GM19238 (cell line): ENCODE results near the gene RFESD.

Experiments
- DNase-seq: peaks from one replicate; pipeline ENCODE4 v3.0.0; 2011; ENCODE audit warnings: low spot score; ENCODE audit not compliant: insufficient read length

The RFESD gene

DNA sequence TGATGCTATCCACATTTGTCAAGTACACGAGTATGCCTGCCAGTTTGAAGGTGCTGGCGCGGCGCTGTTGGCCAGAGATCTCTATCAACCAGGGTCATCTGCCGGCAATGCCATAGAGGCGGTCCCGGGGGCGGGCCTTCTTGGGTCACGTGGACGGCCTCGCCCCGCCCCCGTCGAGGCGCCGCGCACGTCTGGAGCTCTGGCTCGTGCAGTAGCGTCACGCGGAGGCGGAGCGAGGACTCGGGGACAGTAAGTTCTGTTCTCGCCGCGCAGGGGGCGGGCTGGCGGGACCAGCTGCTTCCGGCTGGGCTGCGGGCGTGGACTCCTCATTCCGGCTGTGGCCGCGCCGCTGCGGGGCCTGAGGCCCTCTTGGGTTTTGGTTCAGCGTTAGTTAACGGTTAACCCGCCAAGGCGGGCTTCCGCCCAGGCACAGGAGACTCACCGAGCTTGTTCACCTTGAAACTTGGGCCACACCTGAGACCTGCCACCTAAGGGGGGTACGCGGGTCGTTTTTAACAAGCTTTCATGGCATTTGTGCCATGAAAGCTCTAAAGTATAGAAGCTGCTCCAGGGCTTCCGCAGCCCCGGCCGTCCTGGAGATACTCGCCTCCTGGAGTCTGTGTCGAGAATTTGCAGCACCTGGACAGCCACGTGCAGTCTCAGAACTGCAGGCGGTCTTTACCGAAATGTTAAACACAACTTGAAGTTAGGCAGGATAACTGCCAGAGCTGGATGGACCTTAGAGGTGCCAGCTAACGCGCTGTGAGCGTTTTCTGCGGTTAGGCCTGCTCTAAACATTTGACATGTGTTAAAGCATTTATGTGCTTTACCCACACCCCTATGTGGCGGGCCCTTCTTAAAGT is at the start of gene RFESD:
Gene RFESD, plus strand, starts transcription at position 209 of the 863 bp plus-strand sequence. CDS start 5,495 bp downstream, outside the sequence.
- peak; percentile 73 for DNase-seq

- DNase-seq = no peak
Measured at GRCh38 chr5:95599252-95599651, 47.3 kb upstream of the RFESD start.

- no peak for DNase-seq
Measured at GRCh38 chr5:95600557-95600956, 46.0 kb upstream of the RFESD start.

- DNase-seq = no peak
Measured at GRCh38 chr5:95605786-95606185, 40.8 kb upstream of the RFESD start.

- DNase-seq = no peak
Measured at GRCh38 chr5:95606419-95606818, 40.2 kb upstream of the RFESD start.

GRCh38 chr5:95609711-95610110 is 36.9 kb upstream of the RFESD start:
- no peak for DNase-seq

GRCh38 chr5:95610546-95610945 is 36.0 kb upstream of the RFESD start:
- DNase-seq = no peak

DNA sequence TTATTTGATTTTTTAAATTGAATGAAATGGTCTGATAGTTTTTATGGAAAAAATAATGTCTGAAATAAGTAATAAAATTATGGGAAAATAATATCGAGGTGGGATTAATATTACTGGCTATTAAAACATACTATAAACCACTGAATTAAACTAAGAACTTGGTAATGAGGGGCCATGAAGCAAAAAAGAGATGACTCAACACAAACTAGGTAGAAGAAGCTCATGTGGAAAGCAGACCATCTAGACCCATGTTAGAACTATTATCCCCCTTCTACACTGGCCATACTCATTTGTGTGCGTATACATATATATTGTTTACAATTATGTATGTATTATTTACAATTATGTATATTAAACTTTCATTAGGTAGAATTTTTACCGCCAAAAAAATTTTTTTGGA is 35.2 kb upstream of the RFESD start:
- no peak for DNase-seq

DNA sequence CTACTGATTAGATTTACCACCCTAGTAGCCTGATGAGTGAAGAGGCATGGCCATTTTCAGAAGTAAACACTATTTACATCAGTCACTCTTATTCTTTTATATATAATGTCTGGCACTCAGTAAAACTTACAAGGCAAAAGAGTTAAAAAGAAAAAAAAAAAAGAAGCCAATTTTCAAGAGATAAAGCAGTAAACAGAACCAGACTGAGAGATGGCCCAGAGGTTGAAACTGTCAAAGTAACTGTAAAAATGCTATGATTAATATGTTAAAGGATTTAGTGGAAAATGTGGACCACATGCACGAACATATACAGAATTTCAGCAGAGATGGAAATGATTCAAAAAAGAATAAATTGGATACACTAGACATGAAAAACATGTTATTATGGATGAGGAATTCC is 33.1 kb upstream of the RFESD start:
- DNase-seq = no peak

DNA sequence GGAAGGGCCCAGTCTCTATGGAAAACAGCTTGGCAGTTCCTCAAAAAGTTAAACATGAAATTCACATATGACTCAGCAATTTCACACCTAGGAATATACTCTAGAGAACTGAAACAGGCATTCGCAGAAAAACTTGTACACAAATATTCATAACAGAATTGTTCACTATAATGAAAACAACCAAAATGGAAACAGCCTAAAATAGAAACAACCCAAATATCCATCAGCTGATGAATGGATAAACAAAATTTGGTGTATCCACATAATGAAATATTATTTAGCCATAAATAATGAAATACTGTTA is 31.5 kb upstream of the RFESD start:
- DNase-seq = no peak

- DNase-seq = no peak
Measured at GRCh38 chr5:95617057-95617456, 29.5 kb upstream of the RFESD start.

- DNase-seq = no peak
Measured at GRCh38 chr5:95619096-95619495, 27.5 kb upstream of the RFESD start.

GRCh38 chr5:95619514-95620029 is 27.0 kb upstream of the RFESD start:
- no peak for DNase-seq

DNA sequence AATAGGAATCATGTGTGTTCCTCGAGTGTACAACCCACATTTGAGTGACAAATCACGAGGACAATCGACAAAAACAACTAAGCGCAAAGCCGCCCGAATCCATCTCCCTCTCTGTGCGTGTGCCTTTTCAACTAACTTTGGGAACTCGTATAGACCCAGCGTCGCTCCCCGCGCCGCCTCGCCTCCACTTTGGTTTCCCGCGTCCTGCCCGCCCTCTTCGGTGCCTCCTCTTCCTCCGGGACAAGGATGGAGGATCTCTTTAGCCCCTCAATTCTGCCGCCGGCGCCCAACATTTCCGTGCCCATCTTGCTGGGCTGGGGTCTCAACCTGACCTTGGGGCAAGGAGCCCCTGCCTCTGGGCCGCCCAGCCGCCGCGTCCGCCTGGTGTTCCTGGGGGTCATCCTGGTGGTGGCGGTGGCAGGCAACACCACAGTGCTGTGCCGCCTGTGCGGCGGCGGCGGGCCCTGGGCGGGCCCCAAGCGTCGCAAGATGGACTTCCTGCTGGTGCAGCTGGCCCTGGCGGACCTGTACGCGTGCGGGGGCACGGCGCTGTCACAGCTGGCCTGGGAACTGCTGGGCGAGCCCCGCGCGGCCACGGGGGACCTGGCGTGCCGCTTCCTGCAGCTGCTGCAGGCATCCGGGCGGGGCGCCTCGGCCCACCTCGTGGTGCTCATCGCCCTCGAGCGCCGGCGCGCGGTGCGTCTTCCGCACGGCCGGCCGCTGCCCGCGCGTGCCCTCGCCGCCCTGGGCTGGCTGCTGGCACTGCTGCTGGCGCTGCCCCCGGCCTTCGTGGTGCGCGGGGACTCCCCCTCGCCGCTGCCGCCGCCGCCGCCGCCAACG is 26.3 kb upstream of the RFESD start, which contains the start of gene GPR150:
Gene GPR150, plus strand, starts transcription at position 58 of the 840 bp plus-strand sequence. Its CDS starts 189 bp downstream, at position 247.
- DNase-seq = peak; percentile 62

GRCh38 chr5:95620870-95621838 is 25.4 kb upstream of the RFESD start:
- peak; percentile 30 for DNase-seq

DNA sequence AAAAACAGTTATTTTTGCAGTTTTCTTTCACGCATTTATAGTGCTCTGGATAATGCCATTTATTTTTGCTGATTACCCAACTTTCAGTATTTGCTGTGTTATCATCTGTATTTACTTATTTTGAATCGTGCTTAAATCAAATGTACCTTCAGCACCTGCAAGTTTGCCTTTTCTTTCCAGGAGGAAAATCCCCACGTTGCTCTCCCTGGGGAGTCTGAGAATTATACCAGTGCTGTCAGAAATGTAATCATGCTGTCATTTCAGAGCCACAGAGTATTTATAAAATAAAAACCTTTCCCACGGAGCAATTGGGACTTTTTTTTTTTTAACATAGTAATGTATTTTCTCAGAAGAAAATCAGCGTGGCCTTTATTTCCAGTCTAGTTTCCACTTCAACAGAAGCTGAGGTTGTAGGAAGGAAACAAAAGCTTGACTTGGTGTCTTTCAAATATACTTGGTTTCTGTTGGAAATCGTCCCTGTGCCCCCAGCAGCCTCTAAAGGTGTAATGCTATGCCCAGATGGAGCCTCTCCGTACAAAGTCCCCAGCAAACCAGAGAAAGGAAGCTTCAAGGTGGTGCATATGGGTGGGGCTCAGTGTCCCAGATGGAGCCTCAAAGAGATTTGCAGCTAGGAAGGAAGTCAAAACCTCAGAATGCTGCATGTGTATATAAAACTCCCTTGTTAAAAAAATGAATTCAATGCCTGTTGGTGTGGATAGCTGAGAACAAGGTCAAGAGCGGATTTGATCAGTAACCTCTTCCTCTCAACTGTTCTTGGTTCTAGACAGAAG is 24.5 kb upstream of the RFESD start:
- DNase-seq = no peak

DNA sequence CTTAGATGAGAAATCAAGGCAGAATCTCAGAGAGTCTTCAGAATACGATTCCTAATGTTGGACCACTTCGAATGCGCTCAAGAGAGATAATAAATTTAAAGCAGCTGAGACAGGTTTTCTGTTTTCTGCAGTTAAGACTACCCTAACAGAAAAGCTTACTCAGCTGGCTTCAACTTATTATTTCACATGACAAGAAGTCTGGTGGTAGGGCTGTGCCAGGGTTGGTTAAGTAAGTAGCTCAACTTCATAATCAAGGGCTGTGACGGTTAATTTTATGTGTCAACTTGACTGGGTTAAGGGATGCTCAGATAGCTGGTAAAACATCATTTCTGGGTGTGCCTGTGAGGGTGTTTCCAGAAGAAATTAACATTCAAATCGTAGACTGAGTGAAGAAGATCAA is 22.9 kb upstream of the RFESD start:
- no peak for DNase-seq

- no peak for DNase-seq
Measured at GRCh38 chr5:95624368-95624767, 22.2 kb upstream of the RFESD start.

- DNase-seq = no peak
Measured at GRCh38 chr5:95626701-95627100, 19.9 kb upstream of the RFESD start.
